Gastrocnemius medialis (tissue), 4 donors: ENCODE data around the gene KCNV2.

ENCODE experiments used
- CTCF ChIP-seq, 5 experiments: fragments of 450-650 bp in 3 of 5; fragments of 200-600 bp in 2 of 5; sonication (generic) in 2 of 5; IDR thresholded peaks in 4 of 5; conservative IDR thresholded peaks in 1 of 5; 1 replicate in 4 of 5; 2 replicates in 1 of 5; pipeline ENCODE4 v1.5.1; 2016 to 2019; ENCODE audit warnings: antibody characterized with exemption in 5 of 5, mild to moderate bottlenecking in 3 of 5, moderate library complexity in 3 of 5
- POLR2A ChIP-seq, 2 donors: fragments of 450-650 bp; IDR thresholded peaks; one replicate each; pipeline ENCODE4 v1.6.1; 2017; ENCODE audit warnings: antibody characterized with exemption in 2 of 2, mild to moderate bottlenecking in 2 of 2, moderate library complexity in 2 of 2

- TF ChIP-seq CTCF (IDR thresholded peaks at IDR 0.05 in 4 of 5, conservative IDR thresholded peaks at IDR 0.05 in 1 of 5) (no peak), POLR2A (IDR thresholded peaks at IDR 0.05) (no peak)
These were observed 50.7 kb downstream of the KCNV2 start for GRCh38 chr9:2767800-2768677.
